Caco-2 (cell line): ENCODE data around the gene LMBR1L. TPM values are rescaled to one million over a fixed set of nuclear protein-coding genes. Genes with fewer than 3 reads are reported as not detected.

Experiments
- BruUV-seq: library from RNA; stranded (reverse); fragments of 400-500 nt; replicated peaks from 2 replicates; lab custom pipeline; 2021; lab: Mats Ljungman, UMichigan
- CTCF ChIA-PET: fragments of 300-600 bp; sonication (Branson Sonifier 250); formaldehyde crosslinking; loops from one replicate; lab custom pipeline; 2022; ENCODE audit warnings: antibody characterized with exemption; lab: Charles Lee
- POLR2A ChIA-PET: fragments of 300-600 bp; sonication (Branson Sonifier 250); formaldehyde crosslinking; loops from one replicate; lab custom pipeline; 2022; ENCODE audit warnings: antibody characterized with exemption; lab: Charles Lee
- DNase-seq, 2 experiments: peaks; one replicate each; pipeline versions ENCODE4 v3.0.0 to v3.0.0-alpha.2; 2020 to 2022
- H3K27me3 ChIP-seq: replicated peaks from 2 replicates; pipeline ENCODE4 v1.6.0; 2011; ENCODE audit warnings: low read length; ENCODE audit not compliant: control insufficient read depth, insufficient read depth
- H3K36me3 ChIP-seq: 2 replicates; pipeline ENCODE4 v1.5.1; 2011; ENCODE audit warnings: low read length; ENCODE audit not compliant: control insufficient read depth, insufficient read depth
- H3K4me1 ChIP-seq: fragments of 250-450 bp; sonication (Bioruptor Pico); 2 replicates; pipeline ENCODE4 v1.5.1; 2020; ENCODE audit warnings: mild to moderate bottlenecking
- H3K4me3 ChIP-seq: 2 replicates; pipeline ENCODE4 v1.5.1; 2011; ENCODE audit warnings: low read depth, mild to moderate bottlenecking, control low read depth, low read length
- H3K9me3 ChIP-seq: fragments of 250-450 bp; sonication (Bioruptor Pico); 2 replicates; pipeline ENCODE4 v1.5.1; 2020; ENCODE audit warnings: mild to moderate bottlenecking, moderate library complexity
- H3K27ac Mint-ChIP-seq: one replicate; pipeline ENCODE4 v1.8.0; 2022; ENCODE audit warnings: mixed read lengths; ENCODE audit not compliant: unreplicated experiment
- H3K27me3 Mint-ChIP-seq: one replicate; pipeline ENCODE4 v1.8.0; 2022; ENCODE audit warnings: mixed read lengths; ENCODE audit not compliant: insufficient read depth, unreplicated experiment
- H3K36me3 Mint-ChIP-seq: one replicate; pipeline ENCODE4 v1.8.0; 2022; ENCODE audit warnings: mild to moderate bottlenecking, mixed read lengths; ENCODE audit not compliant: insufficient read depth, unreplicated experiment
- H3K4me1 Mint-ChIP-seq: one replicate; pipeline ENCODE4 v1.8.0; 2022; ENCODE audit warnings: low read depth, mixed read lengths; ENCODE audit not compliant: unreplicated experiment
- H3K4me3 Mint-ChIP-seq: one replicate; pipeline ENCODE4 v1.8.0; 2022; ENCODE audit warnings: mild to moderate bottlenecking, moderate library complexity, mixed read lengths; ENCODE audit not compliant: unreplicated experiment
- H3K9me3 Mint-ChIP-seq: one replicate; pipeline ENCODE4 v1.8.0; 2022; ENCODE audit warnings: mixed read lengths; ENCODE audit not compliant: unreplicated experiment
- CTCF ChIP-seq, 2 experiments: fragments of 200-600 bp in 1 of 2; IDR thresholded peaks; 1 replicate in 1 of 2; 2 replicates in 1 of 2; pipeline versions ENCODE4 v1.5.1 to v1.8.0; 2011 to 2022; ENCODE audit warnings: antibody characterized with exemption in 1 of 2, control low read depth in 1 of 2, inconsistent platforms in 1 of 2, low read depth in 1 of 2, low read length in 1 of 2, mild to moderate bottlenecking in 1 of 2, moderate library complexity in 1 of 2; ENCODE audit not compliant: insufficient read depth in 1 of 2, severe bottlenecking in 1 of 2, unreplicated experiment in 1 of 2
- intact Hi-C: fragments of 100-400 bp; cut with micrococcal nuclease; formaldehyde crosslinking; loops from one replicate; pipeline ENCODE4 v1.10.0; 2022; ENCODE audit not compliant: unreplicated experiment
- total RNA-seq: library from RNA; stranded (reverse); gene quantifications from 2 replicates; pipeline ENCODE4 v1.2.3, GENCODE V29; 2022

LMBR1L gene
- total RNA-seq, 1 experiment from 2014 or later: 43.1 TPM

- peaks cover 15% of the 10 kb centered on the region; the same call in 1 of the 2 replicates for H3K27me3 ChIP-seq
- no peaks in the 10 kb centered on the region for H3K9me3 ChIP-seq
- Mint-ChIP-seq H3K27ac (no peak within 1 kb of the TSS), H3K27me3 (peaks cover 27% of the 10 kb centered on the region), H3K36me3 (peaks cover 25% of the 10 kb centered on the region), H3K4me1 (peaks cover 7% of the 10 kb centered on the region), H3K9me3 (no peaks in the 10 kb centered on the region), H3K4me3 (peak within 1 kb of the TSS; percentile 40)
- H3K4me1 ChIP-seq: peaks cover 11% of the 10 kb centered on the region
- BruUV-seq: no TSS peak
- peak within 1 kb of the TSS; percentile 19 for H3K4me3 ChIP-seq
- no peak for TF ChIP-seq CTCF (IDR thresholded peaks at IDR 0.05; ENCODE audit: insufficient read depth in 1 of 2, low read depth in 1 of 2, low read length in 1 of 2, severe bottlenecking in 1 of 2, unreplicated experiment in 1 of 2)
- ChIA-PET POLR2A (interaction anchor here (0.6 kb wide), 1 partner anchor 20 kb away, joined by 6 read pairs; no protein-coding TSS in a partner anchor), CTCF (interaction anchor here (0.6 to 4.9 kb wide), 6 partner anchors 8 to 30 kb away, joined by 3 to 40 read pairs (median 4); partner anchors contain the start of gene LMBR1L)
- intact Hi-C loops: loop anchor here (1.0 to 2.0 kb wide), 2 partner anchors 16 to 30 kb away; partner anchors contain the start of gene LMBR1L
- no peaks in the 10 kb centered on the region for H3K36me3 ChIP-seq
- DNase-seq: peak in 1 of 2 experiments; percentile 59
These were observed 16.3 kb downstream of the LMBR1L start, which contains the start of gene DHH for GRCh38 chr12:49094160-49094974. Gene DHH (minus strand): TSS chr12:49094801. CDS start chr12:49094512, 289 bp downstream.

GRCh38 chr12:49093792-49094159 lies 16.9 kb downstream of the LMBR1L start:
- Histone ChIP-seq H3K36me3 (no peaks in the 10 kb centered on the region), H3K4me1 (peaks cover 11% of the 10 kb centered on the region), H3K9me3 (no peaks in the 10 kb centered on the region), H3K27me3 (peaks cover 17% of the 10 kb centered on the region; the same call in 1 of the 2 replicates), H3K4me3 (no peak overlapping the region)
- no peak for TF ChIP-seq CTCF (IDR thresholded peaks at IDR 0.05; ENCODE audit: insufficient read depth in 1 of 2, low read depth in 1 of 2, low read length in 1 of 2, severe bottlenecking in 1 of 2, unreplicated experiment in 1 of 2)
- peaks cover 25% of the 10 kb centered on the region for H3K36me3 Mint-ChIP-seq
- H3K27ac Mint-ChIP-seq: no peak overlapping the region
- intact Hi-C loops: loop anchor here (1.0 to 2.0 kb wide), 2 partner anchors 17 to 29 kb away; partner anchors contain the start of gene LMBR1L
- no TSS peak for BruUV-seq
- H3K4me3 Mint-ChIP-seq: peak overlapping the region; percentile 40
- H3K4me1 Mint-ChIP-seq: peaks cover 7% of the 10 kb centered on the region
- POLR2A ChIA-PET: no interaction called here
- no peaks in the 10 kb centered on the region for H3K9me3 Mint-ChIP-seq
- no peak for DNase-seq
- CTCF ChIA-PET: interaction anchor here (0.6 to 4.9 kb wide), 4 partner anchors 16 to 30 kb away, joined by 3 to 40 read pairs (median 4); partner anchors contain the start of gene LMBR1L
- peaks cover 27% of the 10 kb centered on the region for H3K27me3 Mint-ChIP-seq

GRCh38 chr12:49092816-49093406 lies 17.7 kb downstream of the LMBR1L start:
- no peaks in the 10 kb centered on the region for H3K36me3 ChIP-seq
- no peak for TF ChIP-seq CTCF (IDR thresholded peaks at IDR 0.05; ENCODE audit: insufficient read depth in 1 of 2, low read depth in 1 of 2, low read length in 1 of 2, severe bottlenecking in 1 of 2, unreplicated experiment in 1 of 2)
- Mint-ChIP-seq H3K36me3 (peaks cover 19% of the 10 kb centered on the region), H3K4me3 (no peak overlapping the region), H3K4me1 (peaks cover 7% of the 10 kb centered on the region), H3K9me3 (no peaks in the 10 kb centered on the region), H3K27me3 (peaks cover 27% of the 10 kb centered on the region), H3K27ac (no peak overlapping the region)
- H3K9me3 ChIP-seq: no peaks in the 10 kb centered on the region
- ChIA-PET POLR2A (interaction anchor here (0.6 kb wide), 1 partner anchor 172 kb away, joined by 3 read pairs; no protein-coding TSS in a partner anchor), CTCF (interaction anchor here (0.6 to 4.9 kb wide), 10 partner anchors 7 to 150 kb away, joined by 3 to 40 read pairs (median 4); partner anchors contain the start of genes DDN, LMBR1L and RHEBL1)
- intact Hi-C loops: loop anchor here (1.0 kb wide), 1 partner anchor 28 kb away; no protein-coding TSS in a partner anchor
- BruUV-seq: no TSS peak
- no peak for DNase-seq
- H3K4me1 ChIP-seq: peaks cover 11% of the 10 kb centered on the region
- no peak overlapping the region for H3K4me3 ChIP-seq
- peaks cover 17% of the 10 kb centered on the region; the same call in 1 of the 2 replicates for H3K27me3 ChIP-seq
